GM21786 (cell line): ENCODE measurements around the gene PTPRCAP.

ENCODE experiments used
- ATAC-seq: cut with Tn5 transposase; IDR thresholded peaks from one replicate; pipeline ENCODE4 v1.9.1; 2021; ENCODE audit not compliant: unreplicated experiment

The PTPRCAP gene

GRCh38 chr11:67397986-67398660 lies 39.4 kb downstream of the PTPRCAP start:
- no peak for ATAC-seq

GRCh38 chr11:67397536-67397935 lies 39.9 kb downstream of the PTPRCAP start:
- ATAC-seq: no peak

GRCh38 chr11:67396587-67397389 lies 40.7 kb downstream of the PTPRCAP start:
- ATAC-seq: no peak

- no peak for ATAC-seq
These were observed 41.3 kb downstream of the PTPRCAP start for GRCh38 chr11:67396259-67396581.

- ATAC-seq: no peak
These were observed 41.8 kb downstream of the PTPRCAP start for GRCh38 chr11:67395555-67396258.

DNA sequence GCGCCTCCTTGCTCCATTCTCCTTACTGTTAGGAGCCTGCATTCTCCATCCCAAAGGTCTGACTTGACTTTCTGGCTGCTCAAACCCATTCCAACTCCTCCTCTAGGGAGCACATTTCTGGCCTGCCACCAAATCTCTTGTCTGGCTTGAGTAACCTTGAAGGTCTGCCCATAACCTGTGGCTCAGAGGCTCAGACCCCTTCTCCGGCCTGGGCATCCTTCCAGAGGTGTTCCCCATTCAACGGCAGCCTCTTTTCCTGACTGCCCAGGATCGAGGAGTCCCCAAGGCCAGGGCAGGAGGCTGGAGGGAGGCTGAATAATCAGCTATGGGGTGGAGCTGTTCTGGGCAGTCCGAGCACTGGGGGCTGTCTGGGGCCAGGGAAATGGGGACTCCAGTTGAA lies 43.5 kb downstream of the PTPRCAP start:
- no peak for ATAC-seq

DNA sequence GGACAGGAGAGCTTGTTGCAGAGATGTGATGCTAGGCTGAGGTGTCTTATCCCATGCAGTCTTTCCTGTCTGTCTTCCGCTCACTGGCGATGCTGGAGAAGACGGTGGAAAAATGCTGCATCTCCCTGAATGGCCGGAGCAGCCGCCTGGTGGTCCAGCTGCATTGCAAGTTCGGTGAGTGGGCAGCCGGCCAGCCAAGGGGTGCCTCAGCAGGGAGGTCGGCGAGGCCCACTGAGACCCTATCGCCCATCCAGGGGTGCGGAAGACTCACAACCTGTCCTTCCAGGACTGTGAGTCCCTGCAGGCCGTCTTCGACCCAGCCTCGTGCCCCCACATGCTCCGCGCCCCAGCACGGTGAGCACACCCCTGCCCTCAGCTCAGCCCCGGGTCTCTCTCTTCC lies 44.0 kb downstream of the PTPRCAP start:
- ATAC-seq: no peak

DNA sequence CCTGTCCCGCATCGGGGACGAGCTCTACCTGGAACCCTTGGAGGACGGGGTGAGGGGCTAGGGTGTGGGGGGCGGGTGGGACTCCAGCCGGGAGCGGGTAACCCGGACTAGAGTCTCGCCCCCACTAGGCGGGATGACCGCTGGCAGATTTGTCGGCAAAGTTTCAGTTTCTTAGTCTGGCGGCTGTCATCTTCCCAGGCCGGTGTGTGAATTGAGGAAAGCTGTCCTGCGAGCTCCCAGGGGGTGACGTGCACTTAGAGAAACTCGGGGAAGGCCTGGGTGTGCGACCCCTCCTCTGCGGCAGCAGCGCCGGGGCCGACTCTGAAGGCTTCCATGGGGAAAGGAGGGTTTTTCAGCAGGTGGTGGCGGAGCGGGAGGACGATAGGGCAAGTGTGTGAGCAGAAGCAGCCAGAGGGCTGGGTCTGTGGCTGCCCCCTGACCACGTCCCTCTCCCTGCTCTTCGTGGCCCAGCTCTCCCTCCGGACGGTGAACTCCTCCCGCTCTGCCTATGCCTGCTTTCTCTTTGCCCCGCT lies 45.2 kb downstream of the PTPRCAP start:
- ATAC-seq: no peak

- ATAC-seq: peak; percentile 56
These were observed 45.9 kb downstream of the PTPRCAP start, which contains the start of gene RAD9A for GRCh38 chr11:67391304-67392182. TSS of gene RAD9A (plus strand) at chr11:67391986. CDS start at chr11:67392045, 59 bp downstream.

DNA sequence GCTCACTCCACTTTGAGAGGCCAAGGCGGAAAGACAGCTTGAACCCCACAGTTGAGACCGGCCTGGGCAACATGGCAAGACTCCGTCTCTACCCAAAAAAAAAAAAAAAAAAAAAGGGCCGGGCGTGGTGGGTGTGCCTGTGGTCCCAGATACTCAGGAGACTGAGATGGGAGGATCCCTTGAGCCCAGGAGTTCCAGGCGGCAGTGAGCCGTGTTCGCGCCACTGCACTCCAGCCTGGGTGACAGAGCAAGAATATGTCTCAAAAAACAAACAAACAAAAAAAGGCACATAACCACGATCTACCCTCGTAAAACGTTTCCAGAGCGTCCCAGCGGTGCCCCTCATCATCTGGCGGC lies 46.6 kb downstream of the PTPRCAP start:
- ATAC-seq: no peak

GRCh38 chr11:67389477-67389876 lies 48.0 kb downstream of the PTPRCAP start:
- no peak for ATAC-seq

DNA sequence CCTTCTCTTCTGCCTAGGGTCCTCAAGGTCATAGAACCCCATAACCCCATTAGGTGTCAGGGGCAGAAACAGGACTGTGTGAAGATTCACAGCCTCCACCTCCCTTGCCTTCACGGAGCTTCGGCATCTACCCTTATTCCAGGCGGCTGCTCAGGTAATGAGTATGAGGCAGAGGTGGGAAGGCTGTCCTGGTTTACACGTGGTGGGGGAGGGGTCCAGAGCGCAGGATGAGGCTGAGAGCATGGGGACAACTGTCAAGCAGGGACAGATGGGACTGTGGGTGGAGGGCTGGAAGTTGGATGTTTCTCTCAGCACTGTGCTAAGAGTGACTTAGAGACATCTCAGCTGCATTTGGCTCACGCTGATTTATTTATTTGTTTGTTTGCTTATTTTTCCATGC lies 50.0 kb downstream of the PTPRCAP start:
- no peak for ATAC-seq

DNA sequence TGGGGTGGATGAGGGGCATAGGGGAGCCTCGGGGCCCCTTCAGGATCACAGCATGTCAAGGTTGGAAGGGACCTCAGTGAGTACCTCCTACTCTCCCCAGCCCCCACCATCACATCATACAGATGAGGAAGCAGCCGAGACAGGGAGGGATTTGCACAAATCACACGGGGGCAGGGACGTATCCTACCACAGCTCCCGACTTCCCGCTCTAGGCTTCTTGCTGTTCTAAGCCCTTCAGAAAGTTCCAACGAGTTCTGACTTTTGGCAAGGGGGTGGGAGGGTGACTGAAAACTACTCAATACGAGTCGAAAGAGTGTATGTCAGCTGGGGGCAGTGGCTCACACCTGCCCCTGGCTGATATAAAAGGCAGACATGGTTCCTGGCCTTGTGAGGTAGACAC lies 50.4 kb downstream of the PTPRCAP start:
- no peak for ATAC-seq
